Naive thymus-derived CD4-positive, alpha-beta T cell (primary cell): ENCODE measurements around the gene P2RX7. TPM values are rescaled to one million over a fixed set of nuclear protein-coding genes. Genes with fewer than 3 reads are reported as not detected.

Source experiments
- ATAC-seq: fragments of 150-1000 bp; cut with Tn5 transposase; 2 replicates; pipeline ENCODE4 v1.10.0; 2021; ENCODE audit warnings: mild to moderate bottlenecking, moderate library complexity
- CTCF ChIA-PET: fragments of 350-600 bp; sonication (Branson Sonifier 250); formaldehyde crosslinking; loops from one replicate; lab custom pipeline; 2021; ENCODE audit warnings: antibody characterized with exemption; lab: Charles Lee
- POLR2A ChIA-PET: fragments of 350-600 bp; sonication (Branson Sonifier 250); formaldehyde crosslinking; loops from one replicate; lab custom pipeline; 2021; ENCODE audit warnings: antibody characterized with exemption, inconsistent platforms; lab: Charles Lee
- DNase-seq, 9 donors: peaks; one replicate each; pipeline versions ENCODE4 v3.0.0 to v3.0.0-alpha.2; 2020 to 2022; ENCODE audit warnings: mixed read lengths in 1 of 9
- H3K27ac ChIP-seq: one replicate; pipeline ENCODE4 v1.7.0; 2013; ENCODE audit warnings: mild to moderate bottlenecking, low read depth, low read length, moderate library complexity
- H3K27me3 ChIP-seq, 2 donors: one replicate each; pipeline ENCODE4 v1.7.0; 2013; ENCODE audit warnings: low read length in 2 of 2, mild to moderate bottlenecking in 2 of 2, moderate library complexity in 2 of 2; ENCODE audit not compliant: control insufficient read depth in 2 of 2, insufficient read depth in 2 of 2
- H3K36me3 ChIP-seq, 3 experiments: 1 replicate in 2 of 3; 2 replicates in 1 of 3; pipeline ENCODE4 v1.7.0; 2013; ENCODE audit warnings: low read length in 3 of 3, mild to moderate bottlenecking in 3 of 3, moderate library complexity in 1 of 3; ENCODE audit not compliant: insufficient read depth in 3 of 3, control insufficient read depth in 2 of 3
- H3K4me1 ChIP-seq, 2 donors: one replicate each; pipeline ENCODE4 v1.7.0; 2013; ENCODE audit warnings: low read length in 2 of 2, mild to moderate bottlenecking in 2 of 2, moderate library complexity in 1 of 2; ENCODE audit not compliant: control insufficient read depth in 2 of 2, insufficient read depth in 2 of 2
- H3K4me3 ChIP-seq: 2 replicates; pipeline ENCODE4 v1.7.0; 2013; ENCODE audit warnings: mild to moderate bottlenecking, low read length
- H3K9me3 ChIP-seq, 3 experiments: 1 replicate in 2 of 3; 2 replicates in 1 of 3; pipeline ENCODE4 v1.7.0; 2013; ENCODE audit warnings: low read length in 3 of 3; ENCODE audit not compliant: control insufficient read depth in 2 of 3
- H3K27ac Mint-ChIP-seq, 9 donors: one replicate each; pipeline ENCODE4 v1.8.0; 2020 to 2022; ENCODE audit warnings: mixed read lengths in 9 of 9, mild to moderate bottlenecking in 8 of 9, moderate library complexity in 5 of 9, inconsistent platforms in 2 of 9
- H3K27me3 Mint-ChIP-seq, 5 donors: one replicate each; pipeline ENCODE4 v1.8.0; 2021 to 2022; ENCODE audit warnings: mixed read lengths in 5 of 5, mild to moderate bottlenecking in 1 of 5
- H3K36me3 Mint-ChIP-seq, 5 donors: one replicate each; pipeline ENCODE4 v1.8.0; 2020 to 2022; ENCODE audit warnings: mixed read lengths in 5 of 5, mild to moderate bottlenecking in 3 of 5, inconsistent platforms in 1 of 5
- H3K4me1 Mint-ChIP-seq, 7 donors: one replicate each; pipeline ENCODE4 v1.8.0; 2020 to 2022; ENCODE audit warnings: mixed read lengths in 7 of 7, mild to moderate bottlenecking in 3 of 7, inconsistent platforms in 1 of 7
- H3K4me3 Mint-ChIP-seq, 10 donors: one replicate each; pipeline ENCODE4 v1.8.0; 2020 to 2022; ENCODE audit warnings: mild to moderate bottlenecking in 10 of 10, mixed read lengths in 10 of 10, moderate library complexity in 6 of 10, inconsistent platforms in 2 of 10
- H3K9me3 Mint-ChIP-seq, 11 donors: one replicate each; pipeline ENCODE4 v1.8.0; 2020 to 2022; ENCODE audit warnings: mixed read lengths in 11 of 11, mild to moderate bottlenecking in 4 of 11, inconsistent platforms in 1 of 11, moderate library complexity in 1 of 11
- intact Hi-C, 2 donors: fragments of 100-400 bp; cut with micrococcal nuclease; formaldehyde crosslinking; loops; one replicate each; pipeline ENCODE4 v1.15.1; 2023
- polyA plus RNA-seq, 2 donors: library from polyadenylated mRNA; unstranded; fragments of 300-500 nt; fragmentation: Illumina TruSeq; gene quantifications; one replicate each; pipeline ENCODE4 v1.2.3, GENCODE V29; 2021
- total RNA-seq, 6 experiments: library from RNA in 5 of 6; stranded (reverse) in 5 of 6; gene quantifications; 1 replicate in 5 of 6; 2 replicates in 1 of 6; pipeline ENCODE4 v1.2.3 and lab custom pipeline; 2021 to 2026

Gene P2RX7
- total and polyA plus RNA-seq, 7 experiments from 2014 or later, result 2.0 to 14.7 (median 5.1) TPM

GRCh38 chr12:121120323-121120722 lies 12.4 kb upstream of the P2RX7 start:
- no peak for DNase-seq
- Mint-ChIP-seq H3K9me3 (peaks cover 0 to 4% (median 0%) of the 10 kb centered on the region in 11 donors), H3K4me3 (no peak overlapping the region), H3K27me3 (peaks cover 0 to 16% (median 0%) of the 10 kb centered on the region in 5 donors), H3K36me3 (peaks cover 0 to 5% (median 0%) of the 10 kb centered on the region in 5 donors), H3K4me1 (peaks cover 18 to 33% (median 24%) of the 10 kb centered on the region in 7 donors), H3K27ac (no peak overlapping the region)
- no peak for ATAC-seq
- intact Hi-C loops, result no loop called here
- Histone ChIP-seq H3K4me1 (peaks cover 5 to 10% of the 10 kb centered on the region in 2 donors), H3K36me3 (no peaks in the 10 kb centered on the region), H3K9me3 (no peaks in the 10 kb centered on the region), H3K27ac (no peak overlapping the region), H3K27me3 (no peaks in the 10 kb centered on the region), H3K4me3 (no peak overlapping the region)
- CTCF ChIA-PET, result interaction anchor here (0.6 to 1.0 kb wide), 3 partner anchors 10 to 1003 kb away, joined by 3 read pairs; no protein-coding TSS in a partner anchor
- POLR2A ChIA-PET, result no interaction called here

GRCh38 chr12:121120989-121121755 lies 11.5 kb upstream of the P2RX7 start:
- POLR2A ChIA-PET, result no interaction called here

GRCh38 chr12:121121805-121122204 lies 10.9 kb upstream of the P2RX7 start:
- DNase-seq, result no peak
- Histone ChIP-seq H3K4me1 (peaks cover 5 to 10% of the 10 kb centered on the region in 2 donors), H3K9me3 (no peaks in the 10 kb centered on the region), H3K27me3 (no peaks in the 10 kb centered on the region), H3K27ac (no peak overlapping the region), H3K4me3 (no peak overlapping the region), H3K36me3 (no peaks in the 10 kb centered on the region)
- peaks cover 0 to 5% (median 0%) of the 10 kb centered on the region in 5 donors for H3K36me3 Mint-ChIP-seq
- no peak overlapping the region for H3K4me3 Mint-ChIP-seq
- ChIA-PET CTCF (interaction anchor here (0.5 kb wide), 1 partner anchor 109 kb away, joined by 3 read pairs; no protein-coding TSS in a partner anchor), POLR2A (no interaction called here)
- no peak overlapping the region for H3K27ac Mint-ChIP-seq
- intact Hi-C loops, result no loop called here
- peaks cover 20 to 39% (median 28%) of the 10 kb centered on the region in 7 donors for H3K4me1 Mint-ChIP-seq
- H3K27me3 Mint-ChIP-seq, result peaks cover 0 to 16% (median 0%) of the 10 kb centered on the region in 5 donors
- no peak for ATAC-seq
- H3K9me3 Mint-ChIP-seq, result peaks cover 0 to 5% (median 0%) of the 10 kb centered on the region in 11 donors

More at GRCh38 chr12:121120989-121121755, 11.5 kb upstream of the P2RX7 start:
- intact Hi-C loops, result no loop called here
- H3K4me3 ChIP-seq, result no peak overlapping the region
- ATAC-seq (no peak), DNase-seq (no peak)
- H3K9me3 ChIP-seq, result no peaks in the 10 kb centered on the region
- no peaks in the 10 kb centered on the region for H3K27me3 ChIP-seq
- peaks cover 5 to 10% of the 10 kb centered on the region in 2 donors for H3K4me1 ChIP-seq
- Mint-ChIP-seq H3K9me3 (peaks cover 0 to 5% (median 0%) of the 10 kb centered on the region in 11 donors), H3K36me3 (peaks cover 0 to 5% (median 0%) of the 10 kb centered on the region in 5 donors), H3K27me3 (peaks cover 0 to 16% (median 0%) of the 10 kb centered on the region in 5 donors), H3K4me3 (peak overlapping the region in 1 of 10 donors; percentile 22), H3K4me1 (peaks cover 19 to 35% (median 28%) of the 10 kb centered on the region in 7 donors), H3K27ac (peak overlapping the region in 1 of 9 donors; percentile 2)
- no peaks in the 10 kb centered on the region for H3K36me3 ChIP-seq
- CTCF ChIA-PET, result interaction anchor here (0.5 to 1.0 kb wide), 4 partner anchors 10 to 999 kb away, joined by 3 read pairs; no protein-coding TSS in a partner anchor
- H3K27ac ChIP-seq, result no peak overlapping the region

GRCh38 chr12:121123488-121123887 lies 9.2 kb upstream of the P2RX7 start:
- peaks cover 0 to 7% (median 0%) of the 10 kb centered on the region in 5 donors for H3K36me3 Mint-ChIP-seq
- ATAC-seq (no peak), DNase-seq (no peak)
- H3K9me3 ChIP-seq, result no peaks in the 10 kb centered on the region
- intact Hi-C loops, result no loop called here
- POLR2A ChIA-PET, result interaction anchor here (0.6 kb wide), 1 partner anchor 9 kb away, joined by 3 read pairs; no protein-coding TSS in a partner anchor
- no peaks in the 10 kb centered on the region for H3K27me3 ChIP-seq
- no peak overlapping the region for H3K27ac ChIP-seq
- peaks cover 0 to 5% (median 0%) of the 10 kb centered on the region in 11 donors for H3K9me3 Mint-ChIP-seq
- no peak overlapping the region for H3K4me3 ChIP-seq
- H3K27ac Mint-ChIP-seq, result peak overlapping the region in 1 of 9 donors; percentile 19
- peaks cover 0 to 16% (median 0%) of the 10 kb centered on the region in 5 donors for H3K27me3 Mint-ChIP-seq
- H3K4me1 ChIP-seq, result peaks cover 10 to 14% of the 10 kb centered on the region in 2 donors
- peaks cover 25 to 52% (median 42%) of the 10 kb centered on the region in 7 donors for H3K4me1 Mint-ChIP-seq
- peak overlapping the region in 1 of 10 donors; percentile 15 for H3K4me3 Mint-ChIP-seq
- no peaks in the 10 kb centered on the region for H3K36me3 ChIP-seq
- CTCF ChIA-PET, result no interaction called here

GRCh38 chr12:121124402-121125109 lies 8.1 kb upstream of the P2RX7 start:
- H3K9me3 Mint-ChIP-seq, result peaks cover 0 to 5% (median 0%) of the 10 kb centered on the region in 11 donors
- H3K9me3 ChIP-seq, result no peaks in the 10 kb centered on the region
- intact Hi-C loops, result loop anchor here in 1 of 2 donors (5.0 kb wide), 1 partner anchor 542 kb away; the partner anchor contains the start of gene POP5
- peaks cover 0 to 10% (median 0%) of the 10 kb centered on the region in 5 donors for H3K27me3 Mint-ChIP-seq
- no peak overlapping the region for H3K4me3 Mint-ChIP-seq
- peaks cover 32 to 61% (median 52%) of the 10 kb centered on the region in 7 donors for H3K4me1 Mint-ChIP-seq
- DNase-seq (peak in 1 of 9 donors; percentile 33), ATAC-seq (no peak)
- CTCF ChIA-PET, result interaction anchor here (0.6 kb wide), 1 partner anchor 70 kb away, joined by 5 read pairs; no protein-coding TSS in a partner anchor
- H3K4me3 ChIP-seq, result no peak overlapping the region
- H3K36me3 Mint-ChIP-seq, result peaks cover 0 to 10% (median 0%) of the 10 kb centered on the region in 5 donors
- H3K36me3 ChIP-seq, result no peaks in the 10 kb centered on the region
- POLR2A ChIA-PET, result no interaction called here
- peak overlapping the region in 2 of 9 donors; percentile 61 for H3K27ac Mint-ChIP-seq
- H3K27me3 ChIP-seq, result no peaks in the 10 kb centered on the region
- H3K27ac ChIP-seq, result no peak overlapping the region
- H3K4me1 ChIP-seq, result peaks cover 19 to 23% of the 10 kb centered on the region in 2 donors

GRCh38 chr12:121127501-121127900 lies 5.2 kb upstream of the P2RX7 start:
- POLR2A ChIA-PET, result no interaction called here
- intact Hi-C loops, result loop anchor here in 1 of 2 donors (5.0 kb wide), 1 partner anchor 545 kb away; the partner anchor contains the start of gene POP5
- no peaks in the 10 kb centered on the region for H3K27me3 ChIP-seq

More at GRCh38 chr12:121127501-121127900, 5.2 kb upstream of the P2RX7 start:
- Histone ChIP-seq H3K4me3 (no peak overlapping the region), H3K4me1 (peaks cover 30 to 39% of the 10 kb centered on the region in 2 donors), H3K36me3 (no peaks in the 10 kb centered on the region), H3K9me3 (no peaks in the 10 kb centered on the region), H3K27ac (no peak overlapping the region)
- no peak for ATAC-seq
- H3K27me3 Mint-ChIP-seq, result peaks cover 0 to 2% (median 0%) of the 10 kb centered on the region in 5 donors
- H3K27ac Mint-ChIP-seq, result peak overlapping the region in 5 of 9 donors; percentile 6 to 95 (median 13)
- peaks cover 0 to 14% (median 0%) of the 10 kb centered on the region in 5 donors for H3K36me3 Mint-ChIP-seq
- CTCF ChIA-PET, result no interaction called here
- no peak for DNase-seq
- H3K9me3 Mint-ChIP-seq, result peaks cover 0 to 8% (median 0%) of the 10 kb centered on the region in 11 donors
- H3K4me1 Mint-ChIP-seq, result peaks cover 43 to 87% (median 76%) of the 10 kb centered on the region in 7 donors
- no peak overlapping the region for H3K4me3 Mint-ChIP-seq
